Activated CD4-positive, CD25-positive, alpha-beta regulatory T cell treated with anti-CD3 and anti-CD28 coated beads, Interleukin-2, amount 50 U/mL, for 72 hours (primary cell): Measurements from ENCODE around the gene TBL1Y.

ENCODE experiments used
- DNase-seq: peaks from one replicate; pipeline ENCODE4 v3.0.0; 2021

TBL1Y gene

DNA sequence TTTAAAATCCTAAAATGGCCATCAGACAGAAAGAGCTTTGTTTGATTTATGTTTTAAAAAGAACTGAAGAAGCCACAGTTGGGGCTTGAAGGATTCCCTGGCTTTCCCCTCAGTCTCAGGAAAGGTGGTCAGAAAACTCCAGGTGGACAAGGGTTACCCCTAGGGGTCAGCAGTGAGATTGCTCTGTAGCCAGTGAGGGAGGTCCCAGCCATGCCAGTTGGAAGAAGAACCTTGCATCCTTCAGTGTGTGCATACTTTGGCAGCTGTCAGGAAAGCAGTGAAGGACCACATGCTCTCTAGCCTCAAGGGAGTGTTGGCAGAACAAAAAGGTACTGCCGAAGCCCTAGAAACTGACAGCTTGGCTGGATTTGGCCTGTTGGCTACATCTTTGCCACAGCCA, 182.3 kb downstream of the TBL1Y start:
- DNase-seq, result no peak

DNA sequence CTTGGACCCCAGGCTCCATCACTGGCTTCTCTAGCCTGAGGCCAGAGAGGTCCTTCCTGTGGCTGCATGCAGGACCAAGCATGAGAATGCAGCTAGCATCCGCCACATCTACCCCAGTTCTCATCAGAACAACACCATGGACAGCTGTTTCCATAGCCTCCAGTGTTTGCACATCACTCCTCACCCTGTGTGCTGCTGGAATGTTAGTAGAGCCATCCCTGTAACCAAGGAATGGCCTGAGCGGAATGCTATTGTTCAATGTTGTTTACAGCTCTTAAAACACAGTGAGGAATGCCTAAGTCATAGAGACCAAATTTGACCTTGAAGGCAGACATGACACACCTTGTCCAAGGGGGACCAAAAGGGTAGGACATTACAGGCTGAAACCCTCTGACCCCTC, 183.9 kb downstream of the TBL1Y start:
- DNase-seq, result no peak

GRCh38 chrY:7097021-7097420, 186.5 kb downstream of the TBL1Y start:
- no peak for DNase-seq

GRCh38 chrY:7099742-7100141, 189.2 kb downstream of the TBL1Y start:
- DNase-seq, result no peak

DNA sequence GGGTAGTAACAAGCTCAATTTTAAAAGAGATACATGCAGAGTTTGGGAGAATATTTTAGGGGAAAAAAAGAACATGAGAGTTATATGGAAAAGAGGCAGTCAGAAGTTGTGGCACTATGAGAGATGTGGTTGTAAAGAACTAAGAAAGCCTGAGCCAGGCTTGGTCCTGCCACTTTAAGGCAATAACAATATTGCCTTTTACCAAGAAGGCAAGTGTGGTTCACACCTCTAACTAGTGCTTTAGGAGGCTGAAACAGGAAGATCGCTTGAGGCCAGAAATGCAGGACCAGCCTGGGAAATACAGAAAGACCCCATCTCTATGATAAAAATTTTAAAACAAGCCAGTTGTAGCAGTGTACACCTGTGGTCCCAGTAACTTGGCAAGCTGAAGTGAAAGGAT, 192.2 kb downstream of the TBL1Y start:
- no peak for DNase-seq

DNA sequence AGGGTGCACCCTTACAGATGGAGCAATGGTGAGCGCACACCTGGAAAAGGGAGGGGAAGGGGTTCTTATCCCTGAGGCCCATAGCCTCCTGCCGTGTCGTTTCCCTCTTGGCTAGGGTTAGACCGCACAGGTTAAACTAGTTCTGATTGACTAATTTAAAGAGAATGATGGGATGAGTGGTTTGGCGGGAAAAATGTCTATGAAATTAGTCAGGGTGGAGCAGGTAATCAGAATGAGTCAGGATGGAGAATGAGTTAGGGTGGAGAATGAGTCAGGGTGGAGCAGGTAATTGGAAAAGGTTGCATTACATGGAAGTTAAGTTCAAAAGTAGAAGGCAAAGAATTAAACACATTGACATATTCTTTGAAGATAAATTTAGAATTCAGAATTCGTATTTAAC, 196.7 kb downstream of the TBL1Y start:
- DNase-seq, result no peak

DNA sequence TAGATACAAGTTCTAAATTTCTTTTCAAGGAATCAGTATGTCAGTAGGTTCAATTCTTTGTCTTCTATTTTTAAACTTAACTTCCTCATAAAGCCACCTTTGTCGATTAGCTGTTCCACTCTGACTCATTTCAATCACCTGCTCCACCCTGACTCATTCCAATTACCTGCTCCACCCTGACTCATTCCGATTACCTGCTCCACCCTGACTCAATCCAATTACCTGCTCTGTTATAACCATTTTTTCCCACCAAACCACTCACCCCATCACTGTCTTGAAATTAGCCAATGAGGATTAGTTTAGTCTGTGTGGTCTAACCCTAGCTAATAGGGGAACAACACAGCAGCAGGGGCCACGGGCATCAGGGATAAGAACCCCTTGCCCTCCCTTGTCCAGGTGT, 199.6 kb downstream of the TBL1Y start:
- no peak for DNase-seq

- DNase-seq, result no peak
Observed at GRCh38 chrY:7115871-7116270, 205.4 kb downstream of the TBL1Y start.

DNA sequence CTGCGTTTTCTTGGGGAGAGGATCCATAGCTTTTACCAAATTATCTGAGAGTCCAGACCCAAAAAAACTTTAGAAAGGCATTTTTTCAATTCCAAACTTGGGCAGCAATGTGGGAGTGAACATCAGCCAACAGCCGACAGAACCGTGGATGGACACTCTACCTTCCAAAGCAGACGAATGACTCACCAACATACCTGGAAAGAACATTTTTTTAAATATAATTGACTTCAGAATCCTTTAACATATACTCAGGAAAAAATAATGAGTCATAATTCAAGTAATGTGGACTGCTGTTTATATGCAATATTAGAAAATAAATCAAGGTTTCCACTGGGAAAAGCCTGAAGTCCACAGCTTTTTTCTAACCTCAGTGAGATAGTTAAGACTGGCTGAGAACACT, 211.7 kb downstream of the TBL1Y start:
- no peak for DNase-seq

DNA sequence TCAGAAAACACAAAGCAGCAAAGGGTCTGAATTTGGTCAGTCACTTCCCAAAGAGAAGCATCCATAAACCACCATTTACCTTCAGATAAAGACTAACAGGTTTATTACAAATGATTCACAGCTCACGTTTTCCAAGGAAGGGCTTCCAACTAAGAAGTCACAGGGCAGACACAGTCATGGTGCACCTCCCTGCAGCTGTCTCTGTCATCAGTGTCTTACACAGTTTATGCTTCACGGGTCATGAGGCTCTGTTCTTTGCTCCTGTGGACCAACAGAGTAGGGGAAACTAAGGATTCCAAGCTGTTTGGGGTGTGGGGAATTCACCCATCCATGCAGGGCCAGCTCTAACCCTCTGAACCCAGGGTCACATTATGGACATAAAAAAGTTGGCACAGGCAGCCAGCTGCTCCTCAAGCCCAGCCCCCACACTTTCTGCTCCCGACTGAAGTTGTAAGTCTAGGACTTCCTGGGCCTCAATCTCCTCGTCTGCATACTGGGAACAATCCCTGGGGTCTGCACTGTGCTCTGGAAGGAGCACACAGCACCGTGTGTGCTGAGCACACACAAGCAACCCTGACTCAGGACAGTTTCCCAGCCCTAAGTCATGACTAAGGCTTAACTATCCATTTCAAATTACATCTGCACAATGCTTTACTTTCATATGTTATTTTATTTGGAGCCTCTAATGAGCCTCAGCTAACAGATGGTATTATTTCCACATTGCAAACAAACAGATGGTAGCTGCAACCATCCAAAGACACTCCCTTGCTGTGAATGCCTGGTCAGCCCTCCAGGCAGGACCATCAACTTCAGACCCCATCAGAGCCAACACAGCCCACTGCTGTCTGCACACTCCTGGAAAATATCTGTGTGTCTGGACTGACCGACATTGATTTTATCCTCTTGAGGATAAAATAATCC, 214.9 kb downstream of the TBL1Y start:
- DNase-seq, result no peak

DNA sequence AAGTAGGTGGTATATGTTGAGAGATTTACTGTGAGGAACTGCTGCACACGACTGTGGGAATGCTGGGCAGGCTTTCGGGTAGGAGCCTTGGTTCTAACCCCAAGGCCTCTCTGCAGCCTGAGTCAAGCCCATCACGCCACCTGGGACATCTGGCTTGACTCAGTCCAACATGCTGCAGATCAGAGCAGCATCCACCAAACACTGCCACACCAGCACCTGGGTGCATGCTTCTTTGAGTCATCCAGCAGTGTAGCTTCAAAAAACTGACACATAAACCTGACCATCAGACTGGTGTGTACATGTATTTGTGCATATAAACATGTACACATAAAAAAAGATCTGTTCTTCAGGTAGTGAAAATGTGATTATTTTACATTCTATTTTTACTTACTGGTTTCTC, 217.7 kb downstream of the TBL1Y start:
- DNase-seq, result no peak
